GM12891 (cell line): ENCODE data around the gene HSD11B1L.
A peak's percentile ranks its signal among the peaks of the same experiment; 100 is the strongest.

Experiments used
- PAX5 ChIP-seq: IDR thresholded peaks from 2 replicates; pipeline ENCODE4 v1.6.1; 2011; ENCODE audit warnings: low read length, moderate library complexity, mild to moderate bottlenecking; ENCODE audit not compliant: insufficient read depth, severe bottlenecking
- POLR2A ChIP-seq: IDR thresholded peaks from 2 replicates; pipeline ENCODE4 v1.6.1; 2011; ENCODE audit warnings: low read depth, low read length, control low read depth
- POLR2AphosphoS5 ChIP-seq: IDR thresholded peaks from 2 replicates; pipeline ENCODE4 v1.6.1; 2011; ENCODE audit warnings: low read depth, low read length, control low read depth
- POU2F2 ChIP-seq: IDR thresholded peaks from 2 replicates; pipeline ENCODE4 v1.6.1; 2011; ENCODE audit warnings: low read depth, mild to moderate bottlenecking, control low read depth, low read length, moderate library complexity
- SPI1 ChIP-seq: IDR thresholded peaks from 2 replicates; pipeline ENCODE4 v1.6.1; 2011; ENCODE audit warnings: low read depth, low read length, control low read depth
- TAF1 ChIP-seq: IDR thresholded peaks from 2 replicates; pipeline ENCODE4 v1.6.1; 2011; ENCODE audit warnings: low read depth, low read length, control low read depth

GRCh38 chr19:5694167-5694955, 13.5 kb downstream of the HSD11B1L start:
- TF ChIP-seq POLR2A (peak; percentile 58; the same call in 1 of the 2 replicates), TAF1 (no peak), POLR2AphosphoS5 (peak; percentile 15; the same call in 1 of the 2 replicates), SPI1 (no peak), POU2F2 (no peak), PAX5 (no peak)
